Measurements from ENCODE around the gene SLC7A10. TPM values are rescaled to one million over a fixed set of nuclear protein-coding genes. Genes with fewer than 3 reads are reported as not detected.
A peak's percentile ranks its signal among the peaks of the same experiment; 100 is the strongest.

SLC7A10 gene
- total RNA-seq, 6 experiments from 2014 or later: not detected

GRCh38 chr19:33177417-33177979 is 48.2 kb downstream of the SLC7A10 start:
- no peaks in the 10 kb centered on the region for H3K36me3 Mint-ChIP-seq (ENCODE audit: low read depth)
- peaks cover 28% of the 10 kb centered on the region for H3K4me1 Mint-ChIP-seq (ENCODE audit: low read depth)
- peak; percentile 80 for TF ChIP-seq CTCF (IDR thresholded peaks at IDR 0.05)
- peaks cover 6% of the 10 kb centered on the region for H3K27me3 Mint-ChIP-seq (ENCODE audit: insufficient read depth)
- H3K9me3 Mint-ChIP-seq: no peaks in the 10 kb centered on the region
- H3K4me3 Mint-ChIP-seq: peak overlapping the region; percentile 98
- H3K27ac Mint-ChIP-seq: peak overlapping the region; percentile 82
- DNase-seq: no peak

DNA sequence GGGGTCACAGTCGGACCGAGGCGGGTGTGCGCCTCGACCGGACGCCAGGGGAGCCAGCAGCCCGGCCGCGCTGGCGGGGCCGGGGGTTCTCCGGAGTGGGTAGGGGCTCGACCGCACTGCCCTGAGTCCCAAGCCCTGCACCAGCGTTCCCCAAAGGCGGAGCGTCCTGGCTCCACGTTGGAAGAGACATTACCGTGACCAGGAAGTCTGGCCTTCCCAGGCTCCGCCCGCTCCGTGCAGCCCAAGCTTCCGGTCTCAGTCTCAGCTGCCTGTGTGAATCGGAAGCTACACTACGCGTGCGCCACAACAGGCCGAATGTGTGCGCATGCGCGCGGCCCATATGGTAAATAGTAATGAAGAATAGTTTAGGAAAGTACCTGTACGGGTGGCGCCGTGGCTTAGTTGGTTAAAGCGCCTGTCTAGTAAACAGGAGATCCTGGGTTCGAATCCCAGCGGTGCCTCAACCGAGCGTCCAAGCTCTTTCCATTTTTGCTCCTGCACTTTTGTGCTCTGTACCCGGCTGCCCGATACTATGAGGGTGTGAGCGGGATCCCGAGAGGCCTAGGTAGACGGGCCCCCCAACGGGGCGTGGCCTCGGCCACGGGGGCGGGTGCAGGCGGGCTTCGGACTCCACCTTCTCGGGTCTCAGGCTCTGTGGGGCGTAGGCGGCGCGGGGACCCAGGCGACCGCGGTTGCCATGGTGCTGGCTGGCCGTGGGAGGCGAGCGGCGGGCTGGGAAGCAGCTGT is 48.8 kb downstream of the SLC7A10 start:
- Mint-ChIP-seq H3K36me3 (ENCODE audit: low read depth) (no peaks in the 10 kb centered on the region), H3K9me3 (no peaks in the 10 kb centered on the region), H3K27ac (peak overlapping the region; percentile 82)

GRCh38 chr19:33175886-33176669 is 49.6 kb downstream of the SLC7A10 start:
- H3K9me3 Mint-ChIP-seq: no peaks in the 10 kb centered on the region
- no peaks in the 10 kb centered on the region for H3K36me3 Mint-ChIP-seq (ENCODE audit: low read depth)
- H3K4me1 Mint-ChIP-seq (ENCODE audit: low read depth): peaks cover 41% of the 10 kb centered on the region
- peak; percentile 13 for DNase-seq
- H3K27me3 Mint-ChIP-seq (ENCODE audit: insufficient read depth): peaks cover 4% of the 10 kb centered on the region
- peak overlapping the region; percentile 98 for H3K4me3 Mint-ChIP-seq
- TF ChIP-seq CTCF (IDR thresholded peaks at IDR 0.05): peak; percentile 48
- peak overlapping the region; percentile 82 for H3K27ac Mint-ChIP-seq

More for the DNA sequence above, 48.8 kb downstream of the SLC7A10 start:
- H3K27me3 Mint-ChIP-seq (ENCODE audit: insufficient read depth): peaks cover 6% of the 10 kb centered on the region
- DNase-seq: peak; percentile 98
- TF ChIP-seq CTCF (IDR thresholded peaks at IDR 0.05): no peak
- peak overlapping the region; percentile 98 for H3K4me3 Mint-ChIP-seq
- peaks cover 35% of the 10 kb centered on the region for H3K4me1 Mint-ChIP-seq (ENCODE audit: low read depth)

DNA sequence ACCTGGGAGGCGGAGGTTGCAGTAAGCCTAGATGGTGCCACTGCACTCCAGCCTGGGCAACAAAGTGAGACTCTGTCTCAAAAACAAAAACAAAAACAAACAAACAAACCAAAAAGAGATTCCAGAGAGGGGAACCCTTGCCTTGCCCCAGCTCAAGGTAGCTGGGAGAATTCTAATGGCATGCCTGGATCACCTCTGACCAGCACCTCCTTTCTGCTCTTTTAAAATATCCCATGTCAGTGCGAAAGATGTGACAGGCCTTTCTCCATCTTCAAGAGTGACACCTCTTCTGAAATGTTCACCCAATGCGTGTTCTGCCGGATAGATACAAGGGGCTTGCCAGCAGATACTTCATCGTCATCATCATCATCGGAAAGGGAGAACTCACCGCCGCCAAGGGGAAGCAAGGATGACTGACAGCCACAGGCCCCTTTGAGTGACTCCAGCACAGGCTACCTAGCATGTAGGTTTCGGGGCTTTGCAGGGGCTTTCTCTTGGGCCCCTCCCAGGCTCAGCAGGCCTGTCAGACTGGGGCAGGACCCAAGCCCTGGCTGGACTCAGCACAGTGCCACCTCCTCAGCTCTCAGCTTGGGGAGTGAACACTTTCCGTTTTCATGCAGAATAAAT is 50.4 kb downstream of the SLC7A10 start:
- peaks cover 42% of the 10 kb centered on the region for H3K4me1 Mint-ChIP-seq (ENCODE audit: low read depth)
- H3K9me3 Mint-ChIP-seq: no peaks in the 10 kb centered on the region
- TF ChIP-seq CTCF (IDR thresholded peaks at IDR 0.05): no peak
- 0 out of 2 replicates have a peak overlapping the region, but pooled peaks have one; percentile 82 for H3K27ac Mint-ChIP-seq
- H3K4me3 Mint-ChIP-seq: peak overlapping the region; percentile 98
- no peaks in the 10 kb centered on the region for H3K36me3 Mint-ChIP-seq (ENCODE audit: low read depth)
- DNase-seq: no peak
- peaks cover 4% of the 10 kb centered on the region for H3K27me3 Mint-ChIP-seq (ENCODE audit: insufficient read depth)

- no peak for TF ChIP-seq CTCF (IDR thresholded peaks at IDR 0.05)
- Mint-ChIP-seq H3K4me3 (no peak overlapping the region), H3K4me1 (ENCODE audit: low read depth) (peaks cover 41% of the 10 kb centered on the region), H3K27me3 (ENCODE audit: insufficient read depth) (peaks cover 4% of the 10 kb centered on the region), H3K27ac (no peak overlapping the region), H3K9me3 (no peaks in the 10 kb centered on the region), H3K36me3 (ENCODE audit: low read depth) (no peaks in the 10 kb centered on the region; the same call in 1 of the 2 replicates)
- DNase-seq: no peak
These were observed 51.5 kb downstream of the SLC7A10 start for GRCh38 chr19:33174186-33174585.
